SK-N-SH (cell line): Measurements from ENCODE around the gene CTPS1.

Experiments used
- FOXJ3 ChIP-seq: sonication (generic); formaldehyde crosslinking; IDR thresholded peaks from 2 replicates; pipeline ENCODE4 v1.5.1; 2020; ENCODE audit warnings: mild to moderate bottlenecking, missing genetic modification reagents
- GABPA ChIP-seq: IDR thresholded peaks from 2 replicates; pipeline ENCODE4 v1.4.0; 2012; ENCODE audit warnings: low read depth, mild to moderate bottlenecking
- NFIC ChIP-seq: IDR thresholded peaks from 2 replicates; pipeline ENCODE4 v1.4.0; 2012; ENCODE audit warnings: borderline replicate concordance
- NRF1 ChIP-seq: IDR thresholded peaks from 2 replicates; pipeline ENCODE4 v1.6.1; 2012; ENCODE audit warnings: low read depth, mild to moderate bottlenecking, low read length
- POLR2AphosphoS5 ChIP-seq: IDR thresholded peaks from 2 replicates; pipeline ENCODE4 v1.6.1; 2012; ENCODE audit warnings: low read depth, low read length
- YY1 ChIP-seq: IDR thresholded peaks from 2 replicates; pipeline ENCODE4 v1.4.0; 2012; ENCODE audit warnings: low read depth, mild to moderate bottlenecking
- TF ChIP-seq, protein P1 (sequence below): fragments of 200-600 bp; sonication (generic); IDR thresholded peaks from 2 replicates; pipeline ENCODE4 v1.6.1; 2017; ENCODE audit warnings: antibody characterized with exemption, mild to moderate bottlenecking, moderate library complexity

DNA sequence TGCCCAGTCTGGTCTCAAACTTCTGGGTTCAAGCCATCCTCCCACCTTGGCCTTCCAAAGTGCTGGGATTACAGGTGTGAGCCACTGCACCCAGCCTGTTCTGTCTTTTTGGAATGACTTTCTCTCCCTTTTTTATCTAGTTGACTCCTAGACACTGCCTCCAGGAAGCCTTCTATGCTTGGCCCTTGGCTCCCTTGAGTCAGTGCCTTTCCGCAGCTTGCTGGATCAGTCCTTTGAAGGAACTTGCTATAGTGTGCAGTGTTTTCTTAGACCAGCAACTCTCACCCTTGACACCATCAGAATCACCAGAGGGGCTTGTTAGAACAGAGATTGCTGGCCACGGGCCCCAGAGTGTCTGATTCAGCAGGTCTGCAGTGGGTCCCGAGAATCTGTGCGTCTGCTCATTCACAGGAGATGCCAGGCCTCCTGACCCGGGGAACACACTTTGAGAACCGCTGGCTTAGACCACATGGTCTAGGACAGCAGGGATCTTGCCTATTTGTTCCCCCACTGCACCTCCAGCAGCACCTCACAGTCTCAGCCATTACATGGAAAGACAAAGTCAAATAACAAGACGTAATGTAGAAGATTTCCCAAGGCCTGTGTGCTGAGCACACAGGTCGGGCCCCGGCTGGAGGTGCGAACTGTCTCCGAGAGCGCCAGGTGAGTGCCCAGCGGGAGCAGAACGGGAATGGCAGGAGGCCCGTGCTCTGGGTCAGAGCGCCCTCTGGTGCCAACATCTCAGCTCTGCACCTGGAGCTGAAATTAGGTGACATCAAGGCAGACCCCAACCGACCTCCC lies 27.4 kb upstream of the CTPS1 start:
- TF ChIP-seq FOXJ3 (CRISPR knock-in tag), result no peak
- no peak for TF ChIP-seq POLR2AphosphoS5
- TF ChIP-seq YY1, result no peak
- TF ChIP-seq, protein P1, sequence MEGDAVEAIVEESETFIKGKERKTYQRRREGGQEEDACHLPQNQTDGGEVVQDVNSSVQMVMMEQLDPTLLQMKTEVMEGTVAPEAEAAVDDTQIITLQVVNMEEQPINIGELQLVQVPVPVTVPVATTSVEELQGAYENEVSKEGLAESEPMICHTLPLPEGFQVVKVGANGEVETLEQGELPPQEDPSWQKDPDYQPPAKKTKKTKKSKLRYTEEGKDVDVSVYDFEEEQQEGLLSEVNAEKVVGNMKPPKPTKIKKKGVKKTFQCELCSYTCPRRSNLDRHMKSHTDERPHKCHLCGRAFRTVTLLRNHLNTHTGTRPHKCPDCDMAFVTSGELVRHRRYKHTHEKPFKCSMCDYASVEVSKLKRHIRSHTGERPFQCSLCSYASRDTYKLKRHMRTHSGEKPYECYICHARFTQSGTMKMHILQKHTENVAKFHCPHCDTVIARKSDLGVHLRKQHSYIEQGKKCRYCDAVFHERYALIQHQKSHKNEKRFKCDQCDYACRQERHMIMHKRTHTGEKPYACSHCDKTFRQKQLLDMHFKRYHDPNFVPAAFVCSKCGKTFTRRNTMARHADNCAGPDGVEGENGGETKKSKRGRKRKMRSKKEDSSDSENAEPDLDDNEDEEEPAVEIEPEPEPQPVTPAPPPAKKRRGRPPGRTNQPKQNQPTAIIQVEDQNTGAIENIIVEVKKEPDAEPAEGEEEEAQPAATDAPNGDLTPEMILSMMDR, result peak; percentile 93
- TF ChIP-seq GABPA, result no peak
- TF ChIP-seq NFIC, result no peak
- no peak for TF ChIP-seq NRF1
